GM10847 (cell line): ENCODE results near the gene NFATC2.

Source experiments
- POLR2A ChIP-seq: IDR thresholded peaks from 2 replicates; pipeline ENCODE4 v1.6.1; 2011; ENCODE audit not compliant: insufficient read length; ENCODE audit errors: extremely low read depth

The NFATC2 gene

GRCh38 chr20:51451484-51451883, 91.0 kb downstream of the NFATC2 start:
- TF ChIP-seq POLR2A: no peak

DNA sequence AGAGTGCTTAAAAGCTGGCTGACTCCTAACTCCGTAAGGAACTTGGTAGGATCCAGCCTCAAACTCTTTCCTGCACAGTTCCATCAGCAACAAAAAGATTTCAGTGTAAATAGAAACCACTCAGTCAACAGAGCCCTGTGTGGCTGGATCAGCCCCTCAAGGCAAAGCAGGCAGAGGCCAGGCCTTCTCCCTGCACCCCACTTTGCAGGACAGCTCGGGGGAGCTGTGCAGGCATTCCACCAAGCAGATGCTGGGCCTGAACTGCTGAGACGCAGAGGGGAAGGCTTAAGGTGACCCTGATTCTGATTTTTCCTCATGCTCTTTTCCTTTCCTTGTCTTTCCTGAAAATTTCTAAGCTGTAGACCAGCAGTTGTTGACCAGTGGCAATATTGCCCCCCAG, 91.5 kb downstream of the NFATC2 start:
- no peak for TF ChIP-seq POLR2A

- no peak for TF ChIP-seq POLR2A
Measured at GRCh38 chr20:51450221-51450712, 92.3 kb downstream of the NFATC2 start.

GRCh38 chr20:51449498-51450220, 92.9 kb downstream of the NFATC2 start:
- TF ChIP-seq POLR2A: no peak

GRCh38 chr20:51447765-51448148, 94.8 kb downstream of the NFATC2 start:
- TF ChIP-seq POLR2A: no peak

GRCh38 chr20:51447097-51447764, 95.3 kb downstream of the NFATC2 start:
- TF ChIP-seq POLR2A: no peak

DNA sequence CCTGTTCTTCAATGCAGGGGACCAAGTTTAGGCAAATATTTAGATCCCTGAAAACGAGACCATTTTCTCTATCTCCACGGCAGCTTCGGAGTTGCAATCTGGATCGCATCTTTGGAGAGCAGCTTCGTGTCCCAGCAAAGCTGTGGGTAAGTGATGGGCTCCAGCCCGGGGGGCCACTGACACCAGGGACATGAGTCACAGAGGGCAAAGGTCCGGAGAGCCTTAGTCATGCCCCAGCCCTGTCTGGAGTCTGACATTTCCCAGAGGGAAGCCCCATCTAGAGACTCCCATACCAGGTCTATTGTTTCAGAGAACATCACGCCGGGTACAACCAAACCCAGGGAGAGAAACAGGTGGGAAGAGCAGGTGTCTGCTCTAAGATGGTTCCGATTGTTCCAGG, 95.9 kb downstream of the NFATC2 start:
- TF ChIP-seq POLR2A: no peak

DNA sequence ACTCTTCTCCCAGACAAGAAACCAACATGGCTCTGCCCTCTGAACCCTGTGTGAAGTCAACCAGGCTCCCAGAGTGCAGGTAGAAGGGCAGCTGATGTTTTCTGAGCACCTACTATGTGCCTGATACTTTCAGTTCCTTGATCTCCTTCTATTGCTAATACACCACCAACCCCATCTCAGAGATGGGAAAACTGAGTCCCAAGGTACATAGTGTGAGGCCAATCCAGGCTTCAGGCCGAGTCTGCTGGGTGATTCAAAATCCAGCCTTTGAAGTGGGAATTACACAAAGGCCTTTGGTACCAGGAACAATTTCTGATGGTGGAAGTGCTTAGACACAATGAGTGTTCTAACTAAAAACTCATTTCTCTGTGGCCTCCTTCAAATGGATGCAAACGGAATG, 96.3 kb downstream of the NFATC2 start:
- TF ChIP-seq POLR2A: no peak

DNA sequence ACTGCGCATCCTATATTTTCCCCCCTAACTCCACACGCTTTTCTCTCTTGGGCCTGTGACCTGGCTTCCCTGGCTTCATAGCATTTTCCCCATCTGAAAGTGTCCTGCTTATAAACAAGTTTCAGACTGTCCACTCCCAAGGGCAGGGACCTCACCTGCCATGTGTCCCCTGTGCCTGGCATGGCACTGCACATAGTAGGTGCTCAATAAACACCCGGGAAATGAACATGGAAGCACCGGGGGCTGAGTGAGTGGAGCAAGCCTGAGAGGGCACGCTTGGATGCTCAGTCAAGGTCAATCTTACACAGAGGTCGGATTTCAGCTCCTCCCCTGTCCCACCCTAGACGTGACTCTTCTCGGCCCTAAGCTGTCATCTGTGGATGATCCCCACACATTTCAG, 96.9 kb downstream of the NFATC2 start:
- TF ChIP-seq POLR2A: no peak

GRCh38 chr20:51444922-51445438, 97.5 kb downstream of the NFATC2 start:
- no peak for TF ChIP-seq POLR2A

- TF ChIP-seq POLR2A: no peak
Measured at GRCh38 chr20:51444467-51444866, 98.1 kb downstream of the NFATC2 start.

DNA sequence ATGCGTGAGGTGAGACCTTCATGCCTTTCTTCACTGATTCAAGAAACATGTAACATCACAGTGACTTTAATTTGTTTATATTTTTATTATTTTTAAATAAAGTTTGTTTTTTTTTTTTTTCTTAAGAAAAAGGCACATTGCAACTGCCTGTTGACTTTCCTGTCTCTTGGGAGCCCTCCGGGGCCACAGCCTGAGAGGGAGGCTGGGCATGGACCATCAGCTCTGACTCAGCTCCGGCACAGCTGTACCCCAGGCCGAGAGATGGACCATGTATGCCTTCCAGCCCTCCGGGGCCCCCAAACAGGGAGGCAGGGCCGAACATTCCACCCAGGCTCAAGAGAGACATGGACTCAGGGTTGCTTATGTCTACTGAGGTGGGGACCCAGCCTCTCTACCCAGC, 99.9 kb downstream of the NFATC2 start:
- TF ChIP-seq POLR2A: no peak

GRCh38 chr20:51440589-51440988, 101.9 kb downstream of the NFATC2 start:
- TF ChIP-seq POLR2A: no peak

GRCh38 chr20:51439160-51439689, 103.3 kb downstream of the NFATC2 start:
- no peak for TF ChIP-seq POLR2A

DNA sequence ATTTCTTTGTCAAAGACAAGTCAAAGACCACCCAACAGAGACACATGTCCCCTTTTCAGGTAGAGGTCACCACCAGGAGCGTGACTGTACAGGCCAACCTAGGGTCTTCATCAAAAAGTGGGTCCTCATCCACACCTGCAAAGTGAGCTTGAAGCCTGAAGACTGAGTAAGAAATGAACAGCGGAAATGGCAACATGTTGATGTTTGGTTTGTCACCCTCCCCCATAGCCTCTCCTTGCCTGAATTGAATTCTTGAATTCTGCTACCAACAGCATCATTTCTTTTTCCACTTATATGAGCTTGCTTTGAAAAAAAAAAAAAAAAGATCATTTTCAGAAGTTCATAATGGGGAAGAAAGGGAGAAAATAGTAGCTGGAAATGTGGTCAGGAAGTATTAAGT, 104.4 kb downstream of the NFATC2 start:
- TF ChIP-seq POLR2A: no peak

DNA sequence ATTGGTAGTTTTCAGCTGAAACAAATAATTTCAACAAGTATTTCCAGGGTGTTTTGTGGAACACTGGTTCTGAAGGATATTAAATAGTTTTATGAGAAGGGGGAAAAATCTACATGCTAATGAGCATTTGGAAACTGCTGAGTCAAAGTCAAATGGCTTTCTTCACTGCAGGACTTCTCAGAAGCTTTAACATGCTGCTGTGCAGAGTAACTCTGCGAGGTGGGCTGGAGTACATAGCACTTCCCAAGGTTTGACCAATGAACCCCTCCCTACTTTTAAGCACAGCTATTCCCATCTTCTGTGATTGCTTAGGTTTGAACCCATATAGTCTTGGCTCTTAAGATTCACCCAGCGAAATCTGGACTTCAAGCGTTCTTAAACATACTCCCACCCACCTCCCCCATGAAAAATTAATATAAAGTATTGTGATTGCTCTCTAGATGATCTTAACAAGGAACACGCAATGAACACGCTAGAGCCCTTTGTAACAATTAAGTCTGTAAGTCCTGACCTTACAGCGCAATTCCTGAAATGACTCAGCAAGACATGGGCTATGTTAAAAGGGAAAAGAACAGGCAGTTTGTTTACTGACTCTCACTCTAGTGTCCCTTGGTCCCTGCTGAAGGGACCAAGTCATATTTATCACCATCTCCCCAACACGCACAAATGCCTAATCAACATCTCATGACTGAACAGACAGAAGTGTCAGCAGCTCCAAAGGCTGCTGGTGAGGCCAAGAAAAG, 105.2 kb downstream of the NFATC2 start:
- TF ChIP-seq POLR2A: no peak

DNA sequence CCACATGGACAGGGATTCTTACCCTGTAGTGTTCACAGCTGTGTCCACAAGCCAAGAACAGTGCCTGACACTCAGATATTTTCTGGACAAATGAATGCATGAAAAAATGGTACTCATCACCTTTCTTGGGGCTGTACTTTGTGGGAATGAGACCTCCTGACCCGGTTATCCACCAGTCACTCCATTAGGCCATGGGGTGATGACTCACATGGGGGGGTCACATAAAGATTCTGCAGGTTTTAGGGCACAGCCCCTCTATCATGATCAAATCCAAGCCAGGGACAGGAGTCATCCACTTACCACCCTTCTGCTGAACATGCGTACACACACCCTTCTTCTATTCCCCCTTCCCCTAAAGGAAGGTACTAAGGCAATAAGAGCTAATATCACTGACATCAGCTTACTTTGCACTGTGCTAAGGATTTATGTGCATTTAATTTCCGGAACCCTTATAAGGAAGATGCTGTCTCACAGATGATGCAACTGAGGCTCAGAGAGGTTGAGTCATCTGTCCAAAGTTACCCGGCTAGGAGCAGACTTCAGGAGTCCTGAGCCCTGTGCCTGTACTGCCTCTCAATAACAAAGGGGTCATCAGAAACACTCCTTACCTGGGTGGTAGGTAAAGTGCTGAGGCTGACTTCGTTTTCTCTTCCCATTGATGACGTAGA, 107.8 kb downstream of the NFATC2 start:
- no peak for TF ChIP-seq POLR2A
